HepG2 (cell line): ENCODE data around the gene PSMB11. TPM values are rescaled to one million over a fixed set of nuclear protein-coding genes. Genes with fewer than 3 reads are reported as not detected.

Experiments used
- CBX1 ChIP-seq: IDR thresholded peaks from one replicate; pipeline ENCODE4 v1.6.1; 2016; ENCODE audit warnings: antibody characterized with exemption, low read depth
- ELF1 ChIP-seq: sonication (generic); formaldehyde crosslinking; IDR thresholded peaks from 2 replicates; pipeline ENCODE4 v1.4.0; 2020; ENCODE audit warnings: missing genetic modification reagents
- EP300 ChIP-seq, 3 experiments: sonication (generic) in 1 of 3; formaldehyde crosslinking in 1 of 3; IDR thresholded peaks; 2 replicates each; pipeline versions ENCODE4 v1.5.1 to v1.6.1; 2011 to 2020; ENCODE audit warnings: low read depth in 2 of 3, low read length in 2 of 3, borderline replicate concordance in 1 of 3, improper control_type of control experiment in 1 of 3, mild to moderate bottlenecking in 1 of 3, missing genetic modification reagents in 1 of 3, moderate library complexity in 1 of 3
- NR2F6 ChIP-seq, 2 experiments: IDR thresholded peaks; 2 replicates each; pipeline ENCODE4 v1.6.1; 2016; ENCODE audit warnings: antibody characterized with exemption in 1 of 2, mild to moderate bottlenecking in 1 of 2
- POGK ChIP-seq: sonication (generic); formaldehyde crosslinking; conservative IDR thresholded peaks from 2 replicates; pipeline ENCODE4 v1.8.0; 2022; ENCODE audit warnings: mild to moderate bottlenecking, moderate library complexity, missing genetic modification reagents
- RBFOX2 ChIP-seq: fragments of 200-400 bp; formaldehyde crosslinking; IDR thresholded peaks from 2 replicates; pipeline ENCODE4 v1.6.1; 2017; ENCODE audit warnings: low read depth, mild to moderate bottlenecking, low read length
- SALL2 ChIP-seq: sonication (generic); formaldehyde crosslinking; IDR thresholded peaks from 2 replicates; pipeline ENCODE4 v1.8.1; 2023; ENCODE audit warnings: mild to moderate bottlenecking, missing genetic modification reagents, inconsistent platforms
- ZC3H4 ChIP-seq: sonication (generic); formaldehyde crosslinking; IDR thresholded peaks from 2 replicates; pipeline ENCODE4 v1.4.0; 2020; ENCODE audit warnings: missing genetic modification reagents, borderline replicate concordance
- ZFP90 ChIP-seq: sonication (generic); formaldehyde crosslinking; IDR thresholded peaks from 2 replicates; pipeline ENCODE4 v1.8.0; 2022; ENCODE audit warnings: missing genetic modification reagents, mild to moderate bottlenecking, inconsistent platforms, borderline replicate concordance
- ZNF10 ChIP-seq: sonication (generic); formaldehyde crosslinking; IDR thresholded peaks from 2 replicates; pipeline ENCODE4 v1.4.0; 2020; ENCODE audit warnings: mild to moderate bottlenecking, low read depth, missing genetic modification reagents, borderline replicate concordance
- ZNF121 ChIP-seq: sonication (generic); formaldehyde crosslinking; IDR thresholded peaks from 2 replicates; pipeline ENCODE4 v1.5.0; 2020; ENCODE audit warnings: mild to moderate bottlenecking, missing genetic modification reagents
- ZNF3 ChIP-seq: IDR thresholded peaks from 2 replicates; pipeline ENCODE4 v1.7.0; 2017; ENCODE audit warnings: inconsistent platforms
- ZNF407 ChIP-seq: sonication (generic); formaldehyde crosslinking; IDR thresholded peaks from one replicate; pipeline ENCODE4 v1.5.1; 2020; ENCODE audit warnings: mild to moderate bottlenecking, missing genetic modification reagents; ENCODE audit errors: not compliant biosample characterization
- ZNF672 ChIP-seq: sonication (generic); formaldehyde crosslinking; IDR thresholded peaks from 2 replicates; pipeline ENCODE4 v1.8.1; 2022; ENCODE audit warnings: missing genetic modification reagents
- ZNF782 ChIP-seq: sonication (generic); formaldehyde crosslinking; IDR thresholded peaks from 2 replicates; pipeline ENCODE4 v1.4.0; 2020; ENCODE audit warnings: missing genetic modification reagents, mild to moderate bottlenecking, borderline replicate concordance
- polyA plus RNA-seq, 8 experiments: library from polyadenylated mRNA; depleted of rRNA in 3 of 8; stranded (reverse) in 7 of 8; unstranded in 1 of 8; fragments of >200 nt; fragmentation: Illumina TruSeq in 4 of 8; extraction: Trizol in 4 of 8; gene quantifications; 2 replicates each; pipeline versions ENCODE4 v1.2.1 to v1.2.3, GENCODE V29; 2011 to 2016; ENCODE audit warnings: low read depth in 4 of 8, missing spikeins in 1 of 8, mixed read lengths in 1 of 8; ENCODE audit not compliant: insufficient read depth in 1 of 8
- total RNA-seq, 5 experiments: library from RNA; depleted of rRNA; stranded (reverse); fragments of >200 nt; fragmentation: Illumina TruSeq; extraction: Trizol; gene quantifications; 2 replicates each; pipeline ENCODE4 v1.2.3, GENCODE V29; 2016; ENCODE audit warnings: low read depth in 1 of 5
- TF ChIP-seq, protein P1 (sequence below): sonication (generic); formaldehyde crosslinking; IDR thresholded peaks from 2 replicates; pipeline ENCODE4 v1.9.0; 2021; ENCODE audit warnings: missing genetic modification reagents, mild to moderate bottlenecking, borderline replicate concordance

PSMB11 gene
- total and polyA plus RNA-seq, 2 of the 13 experiments (the other 11 are each of a cell fraction or from before 2014, with no cell fraction given) = not detected

DNA sequence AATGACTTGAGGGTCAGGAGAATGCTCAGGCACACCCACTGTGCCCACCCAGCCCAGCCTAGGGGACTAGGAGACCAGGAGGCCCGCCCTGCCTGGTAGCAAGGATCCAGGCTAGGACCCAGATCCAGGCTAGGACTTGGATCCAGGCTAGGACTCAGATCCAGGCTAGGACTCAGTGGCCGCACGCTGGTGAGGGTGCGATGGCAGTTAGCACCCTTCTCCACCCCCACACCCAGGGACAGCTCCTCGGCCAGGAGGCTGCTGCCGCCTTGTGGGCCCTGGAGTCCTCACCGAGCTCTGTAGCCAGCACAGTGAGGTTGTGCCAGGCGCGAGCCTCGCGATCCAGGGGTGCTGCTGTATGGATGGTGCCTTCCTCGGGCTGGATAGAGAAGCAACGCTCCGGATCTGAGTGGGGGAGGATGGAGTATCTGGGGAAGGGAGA is 10.2 kb downstream of the PSMB11 start (continued):
- TF ChIP-seq ZNF672 (no peak), SALL2 (CRISPR knock-in tag) (0 out of 2 replicates have a peak, but pooled peaks have one; percentile 24), ZC3H4 (CRISPR knock-in tag) (no peak), ELF1 (CRISPR knock-in tag) (no peak), RBFOX2 (no peak), EP300 (IDR thresholded peaks at IDR 0.05; ENCODE audit: low read depth in 2 of 2, low read length in 2 of 2) (no peak), EP300 (CRISPR knock-in tag; IDR thresholded peaks at IDR 0.05; ENCODE audit: borderline replicate concordance) (no peak), NR2F6 (IDR thresholded peaks at IDR 0.05) (no peak), NR2F6 (CRISPR knock-in tag; IDR thresholded peaks at IDR 0.05) (no peak), ZNF407 (peak; percentile 56), POGK (CRISPR knock-in tag) (0 out of 2 replicates have a peak, but pooled peaks have one; percentile 30), ZNF3 (CRISPR knock-in tag) (no peak), CBX1 (peak; percentile 30), ZNF121 (CRISPR knock-in tag) (no peak), ZNF10 (CRISPR knock-in tag) (0 out of 2 replicates have a peak, but pooled peaks have one; percentile 3), ZFP90 (CRISPR knock-in tag) (peak; percentile 93), ZNF782 (CRISPR knock-in tag) (no peak)
- TF ChIP-seq, protein P1, sequence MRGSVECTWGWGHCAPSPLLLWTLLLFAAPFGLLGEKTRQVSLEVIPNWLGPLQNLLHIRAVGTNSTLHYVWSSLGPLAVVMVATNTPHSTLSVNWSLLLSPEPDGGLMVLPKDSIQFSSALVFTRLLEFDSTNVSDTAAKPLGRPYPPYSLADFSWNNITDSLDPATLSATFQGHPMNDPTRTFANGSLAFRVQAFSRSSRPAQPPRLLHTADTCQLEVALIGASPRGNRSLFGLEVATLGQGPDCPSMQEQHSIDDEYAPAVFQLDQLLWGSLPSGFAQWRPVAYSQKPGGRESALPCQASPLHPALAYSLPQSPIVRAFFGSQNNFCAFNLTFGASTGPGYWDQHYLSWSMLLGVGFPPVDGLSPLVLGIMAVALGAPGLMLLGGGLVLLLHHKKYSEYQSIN = no peak
